HL-60 (cell line): ENCODE data around the gene PITPNB.

ENCODE experiments used
- DNase-seq, 2 experiments: peaks; one replicate each; pipeline ENCODE4 v3.0.0-alpha.2; 2010 to 2020; ENCODE audit warnings: low read depth in 1 of 2, low spot score in 1 of 2
- H3K27ac ChIP-seq: fragments of 250-450 bp; sonication (Bioruptor Pico); replicated peaks from 2 replicates; pipeline ENCODE4 v1.5.1; 2020; ENCODE audit warnings: mild to moderate bottlenecking, moderate library complexity
- H3K27me3 ChIP-seq: fragments of 250-450 bp; sonication (Bioruptor Pico); 2 replicates; pipeline ENCODE4 v1.5.1; 2021; ENCODE audit warnings: mild to moderate bottlenecking, moderate library complexity; ENCODE audit not compliant: insufficient read depth, poor library complexity, severe bottlenecking
- H3K4me3 ChIP-seq: replicated peaks from 2 replicates; pipeline ENCODE4 v1.5.1; 2011; ENCODE audit warnings: mild to moderate bottlenecking, control low read depth, low read length; ENCODE audit not compliant: insufficient read depth
- GABPA ChIP-seq: IDR thresholded peaks from 2 replicates; pipeline ENCODE4 v1.6.1; 2012; ENCODE audit warnings: low read depth
- POLR2AphosphoS5 ChIP-seq: IDR thresholded peaks from 2 replicates; pipeline ENCODE4 v1.6.1; 2012; ENCODE audit warnings: low read depth
- SPI1 ChIP-seq: IDR thresholded peaks from 2 replicates; pipeline ENCODE4 v1.6.1; 2012; ENCODE audit warnings: low read depth, mild to moderate bottlenecking, borderline replicate concordance
- TF ChIP-seq, protein P1 (sequence below): IDR thresholded peaks from 2 replicates; pipeline ENCODE4 v1.6.1; 2012; ENCODE audit warnings: low read depth; ENCODE audit not compliant: insufficient replicate concordance
- TF ChIP-seq, protein P2 (sequence below): IDR thresholded peaks from one replicate; pipeline ENCODE4 v1.5.1; 2011; ENCODE audit warnings: low read length, control low read depth, inconsistent platforms; ENCODE audit not compliant: insufficient read depth

The PITPNB gene

DNA sequence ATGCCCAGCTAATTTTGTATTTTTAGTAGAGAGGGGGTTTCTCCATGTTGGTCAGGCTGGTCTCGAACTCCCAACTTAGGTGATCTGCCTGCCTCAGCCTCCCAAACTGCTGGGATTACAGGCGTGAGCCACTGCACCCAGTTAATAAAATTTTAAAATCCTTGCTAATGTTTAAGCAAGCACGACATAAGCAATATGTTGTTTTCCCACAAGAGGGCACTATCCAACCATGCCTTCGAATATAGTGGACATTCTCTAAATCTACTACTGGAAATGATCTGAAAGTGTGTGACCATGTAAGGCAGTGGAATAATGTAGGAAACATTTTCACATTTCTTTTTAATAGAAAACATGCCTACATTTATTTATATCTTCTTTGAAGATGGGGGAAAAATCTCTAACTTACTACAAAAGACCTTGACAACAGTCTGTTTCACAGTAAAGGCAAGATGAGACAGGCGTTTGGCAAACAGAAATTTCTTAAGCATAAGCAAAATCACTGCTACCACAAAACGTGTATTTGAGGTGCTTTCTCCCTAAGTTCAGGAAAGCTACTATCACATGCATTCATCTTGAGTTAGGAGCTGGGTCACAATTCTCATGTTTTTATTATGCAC is 38.2 kb downstream of the PITPNB start:
- H3K27ac ChIP-seq = no peak overlapping the region
- TF ChIP-seq, protein P1, sequence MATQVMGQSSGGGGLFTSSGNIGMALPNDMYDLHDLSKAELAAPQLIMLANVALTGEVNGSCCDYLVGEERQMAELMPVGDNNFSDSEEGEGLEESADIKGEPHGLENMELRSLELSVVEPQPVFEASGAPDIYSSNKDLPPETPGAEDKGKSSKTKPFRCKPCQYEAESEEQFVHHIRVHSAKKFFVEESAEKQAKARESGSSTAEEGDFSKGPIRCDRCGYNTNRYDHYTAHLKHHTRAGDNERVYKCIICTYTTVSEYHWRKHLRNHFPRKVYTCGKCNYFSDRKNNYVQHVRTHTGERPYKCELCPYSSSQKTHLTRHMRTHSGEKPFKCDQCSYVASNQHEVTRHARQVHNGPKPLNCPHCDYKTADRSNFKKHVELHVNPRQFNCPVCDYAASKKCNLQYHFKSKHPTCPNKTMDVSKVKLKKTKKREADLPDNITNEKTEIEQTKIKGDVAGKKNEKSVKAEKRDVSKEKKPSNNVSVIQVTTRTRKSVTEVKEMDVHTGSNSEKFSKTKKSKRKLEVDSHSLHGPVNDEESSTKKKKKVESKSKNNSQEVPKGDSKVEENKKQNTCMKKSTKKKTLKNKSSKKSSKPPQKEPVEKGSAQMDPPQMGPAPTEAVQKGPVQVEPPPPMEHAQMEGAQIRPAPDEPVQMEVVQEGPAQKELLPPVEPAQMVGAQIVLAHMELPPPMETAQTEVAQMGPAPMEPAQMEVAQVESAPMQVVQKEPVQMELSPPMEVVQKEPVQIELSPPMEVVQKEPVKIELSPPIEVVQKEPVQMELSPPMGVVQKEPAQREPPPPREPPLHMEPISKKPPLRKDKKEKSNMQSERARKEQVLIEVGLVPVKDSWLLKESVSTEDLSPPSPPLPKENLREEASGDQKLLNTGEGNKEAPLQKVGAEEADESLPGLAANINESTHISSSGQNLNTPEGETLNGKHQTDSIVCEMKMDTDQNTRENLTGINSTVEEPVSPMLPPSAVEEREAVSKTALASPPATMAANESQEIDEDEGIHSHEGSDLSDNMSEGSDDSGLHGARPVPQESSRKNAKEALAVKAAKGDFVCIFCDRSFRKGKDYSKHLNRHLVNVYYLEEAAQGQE = no peak
- TF ChIP-seq, protein P2, sequence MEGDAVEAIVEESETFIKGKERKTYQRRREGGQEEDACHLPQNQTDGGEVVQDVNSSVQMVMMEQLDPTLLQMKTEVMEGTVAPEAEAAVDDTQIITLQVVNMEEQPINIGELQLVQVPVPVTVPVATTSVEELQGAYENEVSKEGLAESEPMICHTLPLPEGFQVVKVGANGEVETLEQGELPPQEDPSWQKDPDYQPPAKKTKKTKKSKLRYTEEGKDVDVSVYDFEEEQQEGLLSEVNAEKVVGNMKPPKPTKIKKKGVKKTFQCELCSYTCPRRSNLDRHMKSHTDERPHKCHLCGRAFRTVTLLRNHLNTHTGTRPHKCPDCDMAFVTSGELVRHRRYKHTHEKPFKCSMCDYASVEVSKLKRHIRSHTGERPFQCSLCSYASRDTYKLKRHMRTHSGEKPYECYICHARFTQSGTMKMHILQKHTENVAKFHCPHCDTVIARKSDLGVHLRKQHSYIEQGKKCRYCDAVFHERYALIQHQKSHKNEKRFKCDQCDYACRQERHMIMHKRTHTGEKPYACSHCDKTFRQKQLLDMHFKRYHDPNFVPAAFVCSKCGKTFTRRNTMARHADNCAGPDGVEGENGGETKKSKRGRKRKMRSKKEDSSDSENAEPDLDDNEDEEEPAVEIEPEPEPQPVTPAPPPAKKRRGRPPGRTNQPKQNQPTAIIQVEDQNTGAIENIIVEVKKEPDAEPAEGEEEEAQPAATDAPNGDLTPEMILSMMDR = peak; percentile 48
- no peaks in the 10 kb centered on the region for H3K27me3 ChIP-seq
- peak; percentile 18 to 34 for DNase-seq
- H3K4me3 ChIP-seq = no peak overlapping the region

DNA sequence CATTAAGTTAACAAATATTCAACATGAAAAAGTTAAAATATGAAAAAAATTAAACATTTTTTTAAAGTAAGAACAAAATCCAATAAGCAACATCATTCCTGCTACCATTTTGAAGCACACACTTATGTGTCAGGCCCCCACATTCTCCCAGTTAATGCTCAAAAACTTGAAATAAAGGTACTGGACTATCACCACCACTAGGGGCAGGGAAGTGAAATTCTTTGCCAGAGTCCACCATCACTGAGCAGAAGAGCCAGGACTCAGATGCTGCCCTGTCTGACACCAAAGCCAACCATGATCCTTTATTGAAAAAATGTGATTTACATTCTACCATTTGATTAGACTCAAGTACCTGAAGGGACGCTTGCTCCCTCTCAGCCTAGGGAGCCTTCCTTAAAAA is 39.1 kb downstream of the PITPNB start:
- TF ChIP-seq, protein P2 = peak; percentile 26
- TF ChIP-seq, protein P1 = no peak
- TF ChIP-seq SPI1 (0 out of 2 replicates have a peak, but pooled peaks have one; percentile 15), GABPA (no peak), POLR2AphosphoS5 (no peak)
- Histone ChIP-seq H3K4me3 (no peak overlapping the region), H3K27ac (no peak overlapping the region), H3K27me3 (no peaks in the 10 kb centered on the region)
- peak; percentile 11 to 14 for DNase-seq

DNA sequence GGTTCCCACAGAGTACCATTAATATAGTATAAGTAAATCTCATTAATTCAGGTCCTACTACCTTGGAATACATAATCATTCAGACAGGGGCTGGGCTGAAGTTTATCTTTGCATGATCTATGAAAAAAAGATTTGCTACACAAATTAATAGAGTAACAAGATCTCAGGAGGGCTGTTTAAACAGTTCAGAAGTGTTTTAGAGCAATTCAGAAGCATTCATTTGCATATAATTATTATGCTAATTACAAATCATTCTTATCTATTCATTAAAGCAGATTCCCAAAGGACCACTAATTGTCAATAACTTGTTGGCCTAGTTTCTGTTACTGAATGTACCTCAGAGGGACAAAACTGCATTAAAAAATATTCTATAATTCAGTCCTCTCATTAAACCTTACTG is 40.5 kb downstream of the PITPNB start:
- Histone ChIP-seq H3K4me3 (no peak overlapping the region), H3K27ac (no peak overlapping the region), H3K27me3 (no peaks in the 10 kb centered on the region)
- TF ChIP-seq GABPA (no peak), POLR2AphosphoS5 (no peak), SPI1 (no peak)
- TF ChIP-seq, protein P1 = no peak
- TF ChIP-seq, protein P2 = no peak
- DNase-seq = no peak
